Kidney glomerular epithelial cell (primary cell): ENCODE results near the gene TMPRSS11A.

Experiments used
- DNase-seq: peaks from one replicate; lab custom pipeline; 2025; lab: John Stamatoyannopoulos, UW

The TMPRSS11A gene

GRCh38 chr4:67963356-67963755 lies at the start of gene TMPRSS11A:
Gene TMPRSS11A (minus strand): TSS chr4:67963493. CDS start chr4:67963393, 100 bp downstream.
- DNase-seq, result no peak

- no peak for DNase-seq
Measured at GRCh38 chr4:68011684-68012083, 48.4 kb upstream of the TMPRSS11A start.

- no peak for DNase-seq
Measured at GRCh38 chr4:68002906-68003305, 39.6 kb upstream of the TMPRSS11A start.

- DNase-seq, result no peak
Measured at GRCh38 chr4:67996127-67996526, 32.8 kb upstream of the TMPRSS11A start.

- DNase-seq, result no peak
Measured at GRCh38 chr4:67988991-67989390, 25.7 kb upstream of the TMPRSS11A start.

GRCh38 chr4:67983333-67983732 lies 20.0 kb upstream of the TMPRSS11A start:
- no peak for DNase-seq

GRCh38 chr4:67980512-67980911 lies 17.2 kb upstream of the TMPRSS11A start:
- DNase-seq, result no peak

GRCh38 chr4:67973608-67974007 lies 10.3 kb upstream of the TMPRSS11A start:
- DNase-seq, result no peak

- DNase-seq, result no peak
Measured at GRCh38 chr4:67954890-67955289, 8.4 kb downstream of the TMPRSS11A start.

- DNase-seq, result no peak
Measured at GRCh38 chr4:67941074-67941473, 22.2 kb downstream of the TMPRSS11A start.

- no peak for DNase-seq
Measured at GRCh38 chr4:67940506-67940905, 22.8 kb downstream of the TMPRSS11A start.

- no peak for DNase-seq
Measured at GRCh38 chr4:67939195-67939594, 24.1 kb downstream of the TMPRSS11A start.

- no peak for DNase-seq
Measured at GRCh38 chr4:67935888-67936287, 27.4 kb downstream of the TMPRSS11A start.

GRCh38 chr4:67934628-67935027 lies 28.7 kb downstream of the TMPRSS11A start:
- DNase-seq, result no peak

- no peak for DNase-seq
Measured at GRCh38 chr4:67933755-67934154, 29.5 kb downstream of the TMPRSS11A start.

GRCh38 chr4:67933038-67933437 lies 30.3 kb downstream of the TMPRSS11A start:
- DNase-seq, result no peak

GRCh38 chr4:67931256-67931655 lies 32.0 kb downstream of the TMPRSS11A start:
- no peak for DNase-seq

- DNase-seq, result no peak
Measured at GRCh38 chr4:67929426-67929825, 33.9 kb downstream of the TMPRSS11A start.

GRCh38 chr4:67928546-67928945 lies 34.7 kb downstream of the TMPRSS11A start:
- no peak for DNase-seq

- no peak for DNase-seq
Measured at GRCh38 chr4:67927251-67927650, 36.0 kb downstream of the TMPRSS11A start.

GRCh38 chr4:67926485-67926884 lies 36.8 kb downstream of the TMPRSS11A start:
- DNase-seq, result no peak

GRCh38 chr4:67922697-67923096 lies 40.6 kb downstream of the TMPRSS11A start:
- DNase-seq, result no peak

- DNase-seq, result no peak
Measured at GRCh38 chr4:67918428-67918827, 44.9 kb downstream of the TMPRSS11A start.

- no peak for DNase-seq
Measured at GRCh38 chr4:67915400-67915966, 47.8 kb downstream of the TMPRSS11A start.

GRCh38 chr4:67912080-67912479 lies 51.2 kb downstream of the TMPRSS11A start:
- no peak for DNase-seq
